GM18868 (cell line): ENCODE results near the gene CRTC1.

Experiments used
- ATAC-seq: cut with Tn5 transposase; IDR thresholded peaks from one replicate; pipeline ENCODE4 v1.9.1; 2021; ENCODE audit warnings: mild to moderate bottlenecking, moderate library complexity; ENCODE audit not compliant: unreplicated experiment

Gene CRTC1

DNA sequence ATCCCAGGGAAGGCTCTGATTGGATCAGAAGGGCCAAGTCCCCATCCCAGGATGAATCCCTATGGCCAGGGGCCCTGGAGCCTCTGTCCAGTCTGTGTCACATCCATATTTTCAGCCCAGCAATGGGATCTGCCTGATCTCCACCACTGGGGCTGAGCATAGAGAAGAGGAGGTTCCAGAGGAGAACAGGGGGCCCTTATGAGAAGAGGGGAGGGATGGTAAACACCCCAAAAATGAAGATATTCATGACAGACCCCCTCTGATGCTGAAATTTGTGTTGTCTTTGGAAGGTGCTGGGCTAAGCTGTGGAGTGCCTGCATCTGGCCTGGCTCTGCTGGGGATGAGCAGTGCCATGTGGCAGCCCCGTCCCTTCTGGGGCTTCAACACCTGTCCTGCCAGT is 32.2 kb upstream of the CRTC1 start:
- ATAC-seq: no peak

DNA sequence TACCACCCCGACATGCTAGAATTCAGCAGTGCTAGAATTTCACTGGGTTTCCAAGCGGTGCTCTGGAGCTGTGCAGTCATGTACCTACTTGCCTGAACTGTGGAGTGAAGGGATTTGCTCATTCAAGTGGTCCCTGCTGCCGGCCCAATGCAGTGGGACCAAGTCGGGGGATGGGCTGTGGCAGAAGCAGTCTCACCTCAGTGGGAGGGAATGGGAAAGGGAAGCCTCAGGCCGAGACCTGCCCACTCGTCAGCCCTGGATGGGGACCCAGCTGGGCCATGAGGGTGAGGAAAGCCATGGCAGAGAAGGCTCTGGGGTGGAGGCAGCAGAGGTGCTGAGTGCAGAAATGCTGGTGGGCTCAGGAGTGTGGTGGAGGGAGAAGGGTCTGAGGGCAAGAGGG is 31.7 kb upstream of the CRTC1 start:
- no peak for ATAC-seq

DNA sequence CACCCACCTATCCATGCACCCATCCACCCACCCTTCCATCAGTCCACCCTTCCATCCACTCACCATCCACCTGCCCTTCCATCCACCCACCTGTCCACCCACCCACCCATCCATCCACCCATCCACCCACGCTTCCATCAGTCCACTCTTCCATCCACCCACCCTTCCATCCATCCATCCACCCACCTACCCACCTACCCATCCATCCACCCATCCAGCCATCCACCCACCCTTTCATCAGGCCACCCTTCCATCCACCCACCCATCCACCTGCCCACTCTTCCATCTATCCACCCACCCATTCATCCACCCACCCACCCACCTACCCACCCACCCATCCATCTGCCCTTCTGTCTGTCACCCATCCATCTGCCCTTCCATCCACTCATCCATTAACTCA is 29.6 kb upstream of the CRTC1 start:
- ATAC-seq: no peak

DNA sequence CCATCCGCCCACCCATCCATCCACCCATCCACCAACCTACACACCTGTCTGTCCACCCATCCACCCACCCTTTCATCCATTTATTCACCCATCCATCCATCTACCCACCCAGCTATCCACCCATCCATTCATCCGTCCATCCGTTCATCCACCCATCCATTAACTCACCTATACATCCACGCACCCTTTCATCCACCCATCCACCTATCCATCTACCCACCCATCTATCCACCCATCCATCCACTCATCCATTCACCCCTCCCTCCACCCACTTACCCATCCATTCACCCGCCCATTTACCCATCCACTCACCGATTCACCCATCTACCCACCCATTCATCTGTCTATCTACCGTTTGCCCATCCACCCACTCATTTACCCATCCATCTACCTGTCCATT is 29.0 kb upstream of the CRTC1 start:
- no peak for ATAC-seq

DNA sequence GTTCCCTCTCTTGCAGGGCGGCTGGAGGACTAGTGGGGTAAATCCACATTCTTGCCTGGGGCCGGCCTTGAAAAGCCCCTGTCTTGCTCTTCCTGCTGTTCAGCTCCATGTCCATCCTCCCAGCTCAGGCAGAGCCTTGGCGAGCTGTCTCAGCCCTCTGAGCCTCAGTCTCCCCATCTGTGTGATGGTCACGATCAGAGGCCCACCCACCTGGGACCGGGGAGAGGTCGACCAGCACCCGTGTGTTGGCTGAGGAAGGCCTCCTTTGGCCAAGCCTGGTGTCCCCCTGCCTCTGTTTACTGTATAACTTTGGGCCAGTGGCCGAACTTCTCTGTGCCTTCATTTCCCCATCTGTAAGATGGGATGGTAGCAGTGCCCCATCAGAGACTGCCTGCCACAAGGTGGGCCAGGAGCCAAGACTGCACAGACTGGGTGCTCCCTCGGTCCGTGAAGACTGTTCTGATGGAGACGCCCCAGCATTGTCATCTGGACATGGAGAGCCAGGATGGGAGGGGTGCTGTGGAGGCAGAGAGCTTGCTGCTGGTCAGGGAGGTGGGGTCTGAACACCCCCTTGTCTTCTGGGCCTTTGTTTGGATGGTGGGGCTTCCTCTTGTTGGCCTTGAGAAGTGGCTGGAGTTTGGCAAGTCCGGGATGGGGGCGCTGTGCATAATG is 28.2 kb upstream of the CRTC1 start:
- ATAC-seq: no peak

DNA sequence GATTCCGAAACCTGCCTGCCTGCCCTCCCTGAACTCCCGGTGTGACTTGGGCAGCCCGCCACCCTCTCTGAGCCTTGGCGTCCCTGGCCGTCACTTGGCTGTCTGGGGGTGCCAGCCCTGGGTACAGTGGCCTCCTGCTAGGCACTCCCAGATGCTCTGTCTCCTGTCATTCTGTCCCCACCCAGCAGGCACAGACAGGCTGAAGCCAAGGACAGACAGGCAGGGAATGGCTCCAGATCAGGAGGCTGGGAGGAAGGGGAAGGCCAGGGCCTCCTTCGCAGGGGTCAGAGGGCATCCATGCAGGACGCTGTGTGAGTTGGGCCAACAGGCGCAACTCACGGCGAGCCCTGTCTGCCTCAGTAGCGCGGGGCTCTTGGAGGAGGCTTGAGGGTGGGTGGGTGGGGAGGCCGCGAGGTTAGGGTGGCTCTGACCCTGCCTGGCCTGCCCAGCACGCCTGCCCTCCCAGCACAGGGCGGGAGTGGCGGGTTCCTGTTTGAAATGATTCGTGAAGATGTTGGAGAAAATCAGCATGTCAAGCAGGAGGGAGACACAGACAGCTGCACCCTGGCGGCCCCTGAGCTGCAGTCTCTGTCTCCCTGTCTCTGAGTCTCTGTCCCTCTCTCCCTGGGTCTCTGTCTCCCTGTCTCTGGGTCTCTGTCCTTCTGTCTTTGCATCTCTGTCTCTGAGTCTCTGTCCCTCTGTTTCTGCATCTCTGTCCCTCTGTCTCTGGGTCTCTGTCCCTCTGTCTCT is 27.0 kb upstream of the CRTC1 start:
- no peak for ATAC-seq

DNA sequence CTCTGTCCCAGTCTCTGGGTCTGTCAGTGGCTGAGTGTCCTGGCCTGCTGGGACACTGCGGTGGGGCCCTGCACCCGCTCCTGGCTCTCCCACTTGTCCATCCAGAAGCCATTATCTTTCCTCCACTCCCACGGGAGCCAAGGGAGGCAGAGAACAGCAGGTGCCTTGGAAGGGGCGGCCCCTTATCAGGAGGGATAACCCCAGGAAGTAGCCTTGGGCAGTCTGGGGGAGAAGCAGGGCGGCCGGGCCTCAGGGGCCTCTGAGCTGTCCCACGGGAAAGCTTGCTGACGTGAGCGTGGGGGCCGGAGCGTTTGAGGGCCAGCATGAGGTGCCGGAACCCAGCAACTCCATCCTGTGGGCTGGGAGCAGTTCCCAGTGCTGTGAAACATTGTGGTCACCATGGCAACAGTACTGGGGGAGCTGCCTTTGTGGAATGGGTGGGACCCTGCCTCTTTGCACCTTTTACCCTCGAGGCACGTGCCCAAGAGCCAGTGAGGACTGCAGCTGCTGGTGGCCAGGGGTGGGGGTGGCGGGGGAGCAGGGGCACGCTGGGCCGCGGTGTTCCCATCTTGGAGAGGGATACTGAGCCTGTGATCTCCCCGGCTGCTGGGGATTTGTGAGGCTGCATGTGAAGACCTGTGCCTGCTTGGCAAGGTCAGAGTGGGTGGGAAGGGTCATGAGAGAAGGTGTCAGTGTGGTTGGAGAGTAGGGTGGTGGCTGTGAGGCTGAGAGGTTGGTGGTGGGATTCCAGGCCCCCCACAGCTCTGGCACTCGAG is 25.7 kb upstream of the CRTC1 start:
- no peak for ATAC-seq

DNA sequence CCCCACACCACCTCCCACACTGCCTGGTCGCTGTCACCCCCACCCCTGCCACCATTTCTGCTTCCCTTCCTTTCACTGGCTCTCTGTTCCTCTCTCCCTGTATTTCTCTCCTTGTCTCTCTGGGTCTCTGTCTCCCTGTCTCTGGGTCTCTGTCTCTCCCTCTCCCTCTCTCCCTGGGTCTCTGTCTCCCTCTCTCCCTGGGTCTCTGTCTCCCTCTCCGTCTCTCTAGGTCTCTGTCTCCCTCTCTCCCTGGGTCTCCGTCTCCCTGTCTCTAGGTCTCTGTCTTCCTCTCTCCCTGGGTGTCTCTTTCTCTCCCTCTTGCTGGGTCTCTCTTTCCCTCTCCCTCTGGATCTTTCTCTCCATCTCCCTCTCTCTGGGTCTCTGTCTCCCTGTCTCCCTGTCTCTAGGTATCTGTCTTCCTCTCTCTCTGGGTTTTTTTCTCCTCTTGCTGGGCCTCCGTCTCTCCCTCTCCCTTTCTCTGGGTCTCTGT is 25.1 kb upstream of the CRTC1 start:
- ATAC-seq: no peak

DNA sequence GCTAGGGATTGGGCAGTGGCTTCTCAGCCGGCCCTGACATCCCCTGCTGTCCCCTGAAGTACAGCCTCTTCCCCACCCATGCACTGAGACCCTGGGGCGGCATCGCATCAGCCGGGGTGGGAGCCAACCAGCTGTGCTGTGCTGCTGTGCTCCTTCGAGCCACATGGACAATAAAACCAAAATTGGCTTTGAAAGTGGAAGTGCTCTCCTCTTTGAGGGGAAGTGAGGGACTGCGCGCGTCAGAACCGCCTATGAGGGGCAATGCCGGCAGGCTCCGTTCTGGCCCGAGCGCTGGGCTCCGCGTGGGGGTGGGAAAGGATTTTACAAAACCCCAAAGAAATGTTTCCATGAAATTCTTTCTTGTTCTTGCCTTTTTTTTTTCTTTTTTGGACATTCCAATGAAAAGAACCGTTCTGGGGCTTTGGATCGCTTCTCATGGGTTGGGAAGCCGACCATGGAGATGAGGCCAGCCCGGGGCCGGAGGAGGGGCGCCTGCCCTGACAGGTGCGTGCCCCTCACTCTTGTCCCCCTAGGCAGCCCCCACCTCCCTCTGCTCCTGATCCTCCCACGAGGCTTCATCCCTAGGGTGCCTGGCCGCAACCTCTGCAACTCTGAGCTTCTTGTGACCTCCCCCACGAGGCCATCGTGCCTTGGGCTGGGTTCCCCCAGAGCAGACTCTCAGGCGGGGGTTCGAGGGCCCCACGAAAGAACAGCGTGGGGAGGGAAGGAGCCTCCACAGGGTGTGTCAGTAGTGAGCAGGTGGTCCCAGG is 24.0 kb upstream of the CRTC1 start:
- ATAC-seq: no peak

DNA sequence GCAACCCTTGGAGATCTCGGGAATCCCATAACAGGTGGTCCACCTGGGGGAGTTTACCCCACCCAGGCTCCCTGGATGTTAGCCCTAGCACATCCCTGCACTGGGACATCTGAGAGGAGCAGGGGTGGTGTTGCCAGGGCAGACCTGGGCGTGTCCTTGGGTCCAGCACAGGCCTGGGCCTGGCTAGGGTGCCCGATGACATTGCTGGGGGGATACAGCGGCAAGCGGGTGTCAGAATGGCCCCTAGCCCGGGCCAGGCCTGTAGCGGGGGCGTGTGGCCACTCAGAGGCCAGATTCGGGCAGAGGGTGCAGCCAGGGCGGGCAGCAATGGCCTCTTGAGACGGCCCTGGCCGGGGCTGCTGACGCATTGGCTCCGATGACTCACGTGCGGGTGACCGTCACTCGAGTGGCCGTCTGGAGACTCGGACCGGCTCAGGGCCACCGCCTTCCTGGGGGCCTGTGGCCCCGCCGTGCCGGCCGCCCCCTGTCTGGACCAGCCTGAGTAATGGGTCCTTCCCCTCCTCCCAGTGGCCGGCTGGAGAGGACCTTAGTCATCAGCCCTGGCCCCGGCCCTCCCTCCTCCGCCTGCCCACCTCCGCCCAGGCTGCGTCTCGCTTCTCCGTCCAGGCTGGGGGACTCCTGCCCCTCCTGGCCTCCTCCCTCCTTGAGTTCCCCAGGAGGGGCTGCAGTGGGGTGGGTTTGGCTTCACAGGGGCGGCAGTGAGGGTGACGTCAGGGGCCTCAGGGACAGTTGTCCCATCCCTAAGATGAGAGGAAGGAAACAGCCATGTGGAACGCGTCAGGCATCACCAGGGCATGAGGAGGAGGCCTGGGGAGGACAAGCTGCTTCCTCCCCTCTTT is 23.2 kb upstream of the CRTC1 start:
- ATAC-seq: no peak

DNA sequence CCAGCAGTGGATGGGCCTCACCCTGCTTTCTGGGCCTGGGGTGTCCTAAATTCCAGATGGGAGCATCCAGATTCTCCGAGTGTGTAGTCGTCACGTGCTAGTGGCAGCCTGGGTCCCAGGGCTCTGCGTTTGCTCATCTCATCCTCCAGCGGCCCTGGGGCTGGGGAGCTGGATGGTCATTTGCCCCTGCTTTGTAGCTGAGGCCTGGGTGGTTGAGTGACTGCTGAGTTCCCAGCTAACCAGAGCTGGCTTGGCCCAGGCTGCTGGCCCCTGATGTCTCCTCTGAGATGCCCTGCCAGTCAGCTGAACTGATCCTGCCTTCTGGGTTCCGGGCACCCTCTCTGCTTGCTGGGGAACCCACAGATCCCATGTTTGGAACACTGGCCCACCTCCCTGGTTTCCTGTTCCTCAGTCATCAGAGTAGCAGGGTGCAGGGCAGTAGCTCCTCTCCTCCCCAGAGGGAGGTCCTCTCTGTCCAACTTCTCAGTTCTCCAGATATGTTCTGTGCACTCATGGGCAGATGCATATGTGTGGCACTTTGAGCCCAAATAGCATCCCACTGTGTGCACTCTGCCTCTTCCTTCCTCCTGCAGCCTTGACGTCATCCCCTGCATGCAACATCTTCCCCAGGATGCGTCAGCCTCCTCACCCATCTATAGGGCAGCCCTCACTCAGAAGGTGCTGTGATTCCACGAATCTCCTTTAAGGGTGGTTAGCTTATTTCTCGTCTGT is 22.4 kb upstream of the CRTC1 start:
- no peak for ATAC-seq

DNA sequence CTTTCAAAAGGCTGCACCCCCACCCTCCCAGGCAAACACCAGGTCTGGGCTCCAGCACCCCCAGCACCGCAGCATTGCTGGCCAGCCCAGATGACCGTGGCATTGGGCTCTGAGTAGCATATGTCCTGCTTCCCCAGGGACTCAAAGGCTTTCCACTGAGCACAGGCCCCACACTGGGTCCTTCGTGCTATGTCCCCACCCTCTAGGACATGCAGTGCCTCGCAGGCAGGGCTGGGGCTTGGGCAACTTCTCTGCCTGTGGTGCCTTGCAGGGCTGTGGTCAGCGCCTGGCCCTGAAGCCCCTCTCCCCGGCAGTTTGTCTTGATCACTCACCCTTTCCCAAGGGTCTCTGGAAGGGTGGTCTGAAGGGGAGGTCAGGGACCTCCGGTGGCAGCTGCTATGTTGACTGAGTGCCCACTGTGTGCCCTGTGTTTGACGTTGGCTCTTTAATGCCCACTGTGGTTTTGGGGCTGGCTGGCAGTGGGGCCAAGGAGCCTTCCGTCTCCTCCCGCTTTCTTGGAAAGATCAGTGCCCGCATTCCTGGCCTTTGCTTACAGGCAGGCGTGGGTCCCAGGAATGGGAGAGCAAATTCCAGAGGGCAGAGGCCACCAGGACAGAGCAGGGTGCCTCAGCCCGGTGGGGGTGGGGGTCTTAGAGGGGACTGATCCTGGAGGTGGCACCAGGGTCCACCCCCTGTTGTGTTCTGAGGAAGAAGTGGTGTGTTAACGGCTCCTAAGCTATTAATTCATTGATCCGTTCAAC is 20.3 kb upstream of the CRTC1 start:
- ATAC-seq: no peak

DNA sequence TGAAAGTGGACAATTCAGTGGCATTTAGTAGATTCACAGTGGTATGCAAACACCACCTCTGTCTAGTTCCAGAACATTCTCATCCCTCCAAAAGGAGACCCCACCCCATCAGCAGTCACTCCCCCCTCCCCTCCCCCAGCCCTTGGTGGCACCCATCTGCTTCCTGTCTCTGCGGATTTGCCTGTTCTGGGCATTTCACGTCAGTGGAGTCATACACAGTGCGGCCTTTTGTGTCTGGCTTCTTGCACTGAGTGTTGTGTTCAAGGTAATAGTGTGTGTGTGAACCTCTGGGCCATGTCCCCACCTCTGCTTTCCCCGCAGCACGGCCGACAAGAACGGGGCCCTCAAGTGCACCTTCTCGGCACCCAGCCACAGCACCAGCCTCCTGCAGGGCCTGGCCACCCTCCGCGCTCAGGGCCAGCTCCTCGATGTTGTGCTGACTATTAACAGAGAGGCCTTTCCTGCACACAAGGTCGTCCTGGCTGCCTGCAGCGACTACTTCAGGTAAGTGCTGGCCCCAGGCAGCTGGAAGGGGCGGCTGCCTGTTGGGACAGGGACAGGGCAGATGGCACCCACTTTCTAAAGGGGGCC is 19.4 kb upstream of the CRTC1 start:
- ATAC-seq: no peak

DNA sequence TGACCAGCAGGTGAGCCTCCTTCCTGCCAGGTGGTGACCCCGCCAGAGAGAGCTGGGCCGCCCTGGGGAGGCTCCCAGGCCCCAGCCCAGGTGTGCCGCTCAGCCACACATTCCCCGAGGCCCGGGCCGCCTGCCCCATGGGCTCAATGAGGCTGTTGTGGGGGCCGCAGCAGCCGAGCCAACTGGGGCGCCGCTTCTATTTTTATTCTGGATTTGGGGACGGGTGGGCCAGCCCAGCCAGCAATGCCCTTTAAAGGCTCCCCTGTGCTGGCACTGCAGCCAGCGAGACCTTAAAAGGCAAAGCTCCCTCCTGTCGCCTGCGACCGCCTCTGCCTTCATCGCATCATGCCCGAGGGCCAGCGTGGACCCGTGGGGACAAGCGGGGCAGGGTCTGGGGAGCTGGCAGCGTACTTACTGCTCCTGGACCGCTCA is 17.7 kb upstream of the CRTC1 start:
- ATAC-seq: no peak

DNA sequence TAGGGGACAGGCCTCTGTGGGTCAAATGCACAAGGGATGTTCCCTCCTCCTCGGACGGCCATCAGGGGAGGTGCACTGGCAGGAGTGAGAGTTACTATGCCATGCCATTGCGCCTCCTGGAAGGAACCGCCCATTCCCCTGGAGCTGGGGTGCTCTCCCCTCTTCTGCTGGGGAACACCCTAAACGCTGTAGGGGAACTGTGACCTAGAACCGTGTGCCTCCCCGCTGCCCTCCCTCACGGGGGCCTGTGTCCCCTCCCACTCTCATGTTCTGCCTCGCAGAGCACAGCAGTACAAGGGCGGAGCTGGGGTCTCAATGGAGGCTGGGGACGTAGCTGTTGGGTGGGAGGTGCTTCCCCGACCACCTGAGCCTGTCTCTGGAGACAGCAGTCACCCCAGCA is 17.2 kb upstream of the CRTC1 start:
- ATAC-seq: no peak

DNA sequence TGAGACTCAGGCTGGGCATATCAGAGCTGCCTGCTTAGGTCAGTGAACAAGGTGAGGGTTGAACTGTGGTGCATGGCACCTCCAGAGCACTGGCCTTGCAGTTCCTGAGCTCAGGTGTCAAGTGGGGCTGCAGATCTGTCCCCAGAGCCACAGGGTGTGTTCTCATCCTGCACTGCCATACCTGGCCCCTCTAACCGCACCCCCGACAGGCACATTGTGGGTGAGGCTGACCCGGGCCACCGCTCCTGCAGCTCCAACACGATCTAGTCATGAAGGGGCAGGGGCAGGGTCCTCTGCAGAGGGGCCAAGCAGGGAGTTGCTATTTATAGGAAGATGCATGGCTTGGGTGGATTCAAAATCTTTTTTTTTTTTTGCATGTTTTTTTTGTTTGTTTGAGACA is 16.7 kb upstream of the CRTC1 start:
- ATAC-seq: no peak

DNA sequence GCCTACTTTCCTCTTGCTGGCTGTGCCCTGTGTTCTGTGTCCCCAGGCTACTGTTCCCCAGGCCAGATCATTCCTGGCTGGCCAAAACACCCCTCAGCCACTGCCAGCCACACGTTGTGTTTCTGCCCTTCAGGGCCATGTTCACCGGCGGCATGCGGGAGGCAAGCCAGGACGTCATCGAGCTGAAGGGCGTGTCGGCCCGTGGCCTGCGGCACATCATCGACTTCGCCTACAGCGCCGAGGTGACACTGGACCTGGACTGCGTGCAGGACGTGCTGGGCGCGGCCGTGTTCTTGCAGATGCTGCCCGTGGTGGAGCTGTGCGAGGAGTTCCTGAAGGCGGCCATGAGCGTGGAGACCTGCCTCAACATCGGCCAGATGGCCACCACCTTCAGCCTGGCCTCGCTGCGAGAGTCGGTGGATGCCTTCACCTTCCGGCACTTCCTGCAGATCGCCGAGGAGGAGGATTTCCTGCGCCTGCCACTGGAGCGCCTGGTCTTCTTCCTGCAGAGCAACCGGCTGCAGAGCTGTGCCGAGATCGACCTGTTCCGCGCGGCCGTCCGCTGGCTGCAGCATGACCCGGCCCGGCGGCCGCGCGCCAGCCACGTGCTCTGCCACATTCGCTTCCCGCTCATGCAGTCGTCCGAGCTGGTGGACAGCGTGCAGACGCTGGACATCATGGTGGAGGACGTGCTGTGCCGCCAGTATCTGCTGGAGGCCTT is 15.8 kb upstream of the CRTC1 start:
- no peak for ATAC-seq

DNA sequence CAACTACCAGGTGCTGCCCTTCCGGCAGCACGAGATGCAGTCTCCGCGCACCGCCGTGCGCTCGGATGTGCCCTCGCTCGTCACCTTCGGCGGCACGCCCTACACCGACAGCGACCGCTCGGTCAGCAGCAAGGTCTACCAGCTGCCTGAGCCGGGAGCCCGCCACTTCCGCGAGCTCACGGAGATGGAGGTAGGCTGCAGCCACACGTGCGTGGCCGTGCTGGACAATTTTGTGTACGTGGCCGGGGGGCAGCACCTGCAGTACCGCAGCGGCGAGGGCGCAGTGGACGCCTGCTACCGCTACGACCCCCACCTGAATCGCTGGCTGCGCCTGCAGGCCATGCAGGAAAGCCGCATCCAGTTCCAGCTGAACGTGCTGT is 15.2 kb upstream of the CRTC1 start:
- ATAC-seq: no peak
